HEK293 (cell line): ENCODE measurements around the gene TAS1R3.

Experiments used
- SETDB1 ChIP-seq: IDR thresholded peaks from one replicate; pipeline ENCODE4 v1.6.1; 2017; ENCODE audit warnings: mild to moderate bottlenecking, low read length, moderate library complexity, mixed read lengths; ENCODE audit not compliant: insufficient read length
- ZNF121 ChIP-seq: fragments of 450-650 bp; formaldehyde crosslinking; IDR thresholded peaks from 2 replicates; pipeline ENCODE4 v1.5.1; 2016; ENCODE audit warnings: missing biosample characterization, missing genetic modification characterization
- ZNF311 ChIP-seq: fragments of 450-650 bp; formaldehyde crosslinking; IDR thresholded peaks from 2 replicates; pipeline ENCODE4 v1.5.1; 2017; ENCODE audit warnings: missing biosample characterization, missing genetic modification characterization, borderline replicate concordance
- ZNF843 ChIP-seq: fragments of 450-650 bp; formaldehyde crosslinking; IDR thresholded peaks from 2 replicates; pipeline ENCODE4 v1.5.1; 2016; ENCODE audit warnings: missing biosample characterization, missing genetic modification characterization
- TF ChIP-seq, protein P1 (sequence below): fragments of 450-650 bp; formaldehyde crosslinking; IDR thresholded peaks from 2 replicates; pipeline ENCODE4 v1.5.1; 2016; ENCODE audit warnings: missing biosample characterization, missing genetic modification characterization
- TF ChIP-seq, protein P2 (sequence below): fragments of 450-650 bp; formaldehyde crosslinking; IDR thresholded peaks from 2 replicates; pipeline ENCODE4 v1.5.1; 2016; ENCODE audit warnings: missing biosample characterization, missing genetic modification characterization, low read depth
- TF ChIP-seq, protein P3 (sequence below): fragments of 450-650 bp; formaldehyde crosslinking; IDR thresholded peaks from 2 replicates; pipeline ENCODE4 v1.5.1; 2016; ENCODE audit warnings: missing biosample characterization, missing genetic modification characterization

DNA sequence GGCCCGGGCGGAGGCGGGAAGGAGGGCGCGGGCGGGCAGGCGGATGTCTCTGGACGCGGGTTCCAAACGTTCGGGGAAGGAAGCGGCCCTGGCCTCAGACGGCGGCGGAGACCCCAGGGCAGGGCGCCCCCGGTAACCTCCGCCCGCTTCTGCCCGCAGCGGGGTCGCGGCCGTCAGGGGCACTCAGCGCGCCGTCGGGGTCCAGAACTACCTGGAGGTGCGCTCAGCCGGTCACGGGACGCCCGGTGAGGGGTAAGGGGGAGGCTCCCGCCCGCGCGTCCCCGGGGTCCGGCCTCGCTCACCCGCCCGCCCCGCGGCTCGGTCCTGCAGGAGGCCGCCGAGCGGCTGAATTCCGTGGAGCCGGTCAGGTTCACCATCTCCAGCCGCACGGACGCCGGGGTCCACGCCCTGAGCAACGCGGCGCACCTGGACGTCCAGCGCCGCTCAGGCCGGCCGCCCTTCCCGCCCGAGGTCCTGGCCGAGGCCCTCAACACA lies 22.3 kb upstream of the TAS1R3 start:
- TF ChIP-seq, protein P1, sequence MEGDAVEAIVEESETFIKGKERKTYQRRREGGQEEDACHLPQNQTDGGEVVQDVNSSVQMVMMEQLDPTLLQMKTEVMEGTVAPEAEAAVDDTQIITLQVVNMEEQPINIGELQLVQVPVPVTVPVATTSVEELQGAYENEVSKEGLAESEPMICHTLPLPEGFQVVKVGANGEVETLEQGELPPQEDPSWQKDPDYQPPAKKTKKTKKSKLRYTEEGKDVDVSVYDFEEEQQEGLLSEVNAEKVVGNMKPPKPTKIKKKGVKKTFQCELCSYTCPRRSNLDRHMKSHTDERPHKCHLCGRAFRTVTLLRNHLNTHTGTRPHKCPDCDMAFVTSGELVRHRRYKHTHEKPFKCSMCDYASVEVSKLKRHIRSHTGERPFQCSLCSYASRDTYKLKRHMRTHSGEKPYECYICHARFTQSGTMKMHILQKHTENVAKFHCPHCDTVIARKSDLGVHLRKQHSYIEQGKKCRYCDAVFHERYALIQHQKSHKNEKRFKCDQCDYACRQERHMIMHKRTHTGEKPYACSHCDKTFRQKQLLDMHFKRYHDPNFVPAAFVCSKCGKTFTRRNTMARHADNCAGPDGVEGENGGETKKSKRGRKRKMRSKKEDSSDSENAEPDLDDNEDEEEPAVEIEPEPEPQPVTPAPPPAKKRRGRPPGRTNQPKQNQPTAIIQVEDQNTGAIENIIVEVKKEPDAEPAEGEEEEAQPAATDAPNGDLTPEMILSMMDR (tag by site-specific recombination): no peak
- no peak for TF ChIP-seq ZNF121 (tag by site-specific recombination)
- TF ChIP-seq ZNF311 (tag by site-specific recombination): no peak
- TF ChIP-seq ZNF843 (tag by site-specific recombination): no peak
- no peak for TF ChIP-seq SETDB1
- TF ChIP-seq, protein P2, sequence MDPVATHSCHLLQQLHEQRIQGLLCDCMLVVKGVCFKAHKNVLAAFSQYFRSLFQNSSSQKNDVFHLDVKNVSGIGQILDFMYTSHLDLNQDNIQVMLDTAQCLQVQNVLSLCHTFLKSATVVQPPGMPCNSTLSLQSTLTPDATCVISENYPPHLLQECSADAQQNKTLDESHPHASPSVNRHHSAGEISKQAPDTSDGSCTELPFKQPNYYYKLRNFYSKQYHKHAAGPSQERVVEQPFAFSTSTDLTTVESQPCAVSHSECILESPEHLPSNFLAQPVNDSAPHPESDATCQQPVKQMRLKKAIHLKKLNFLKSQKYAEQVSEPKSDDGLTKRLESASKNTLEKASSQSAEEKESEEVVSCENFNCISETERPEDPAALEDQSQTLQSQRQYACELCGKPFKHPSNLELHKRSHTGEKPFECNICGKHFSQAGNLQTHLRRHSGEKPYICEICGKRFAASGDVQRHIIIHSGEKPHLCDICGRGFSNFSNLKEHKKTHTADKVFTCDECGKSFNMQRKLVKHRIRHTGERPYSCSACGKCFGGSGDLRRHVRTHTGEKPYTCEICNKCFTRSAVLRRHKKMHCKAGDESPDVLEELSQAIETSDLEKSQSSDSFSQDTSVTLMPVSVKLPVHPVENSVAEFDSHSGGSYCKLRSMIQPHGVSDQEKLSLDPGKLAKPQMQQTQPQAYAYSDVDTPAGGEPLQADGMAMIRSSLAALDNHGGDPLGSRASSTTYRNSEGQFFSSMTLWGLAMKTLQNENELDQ: no peak
- TF ChIP-seq, protein P3, sequence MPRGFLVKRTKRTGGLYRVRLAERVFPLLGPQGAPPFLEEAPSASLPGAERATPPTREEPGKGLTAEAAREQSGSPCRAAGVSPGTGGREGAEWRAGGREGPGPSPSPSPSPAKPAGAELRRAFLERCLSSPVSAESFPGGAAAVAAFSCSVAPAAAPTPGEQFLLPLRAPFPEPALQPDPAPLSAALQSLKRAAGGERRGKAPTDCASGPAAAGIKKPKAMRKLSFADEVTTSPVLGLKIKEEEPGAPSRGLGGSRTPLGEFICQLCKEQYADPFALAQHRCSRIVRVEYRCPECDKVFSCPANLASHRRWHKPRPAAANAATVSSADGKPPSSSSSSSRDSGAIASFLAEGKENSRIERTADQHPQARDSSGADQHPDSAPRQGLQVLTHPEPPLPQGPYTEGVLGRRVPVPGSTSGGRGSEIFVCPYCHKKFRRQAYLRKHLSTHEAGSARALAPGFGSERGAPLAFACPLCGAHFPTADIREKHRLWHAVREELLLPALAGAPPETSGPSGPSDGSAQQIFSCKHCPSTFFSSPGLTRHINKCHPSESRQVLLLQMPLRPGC (tag by site-specific recombination): no peak
